ENCODE results near the gene OVCH2.

The OVCH2 gene

DNA sequence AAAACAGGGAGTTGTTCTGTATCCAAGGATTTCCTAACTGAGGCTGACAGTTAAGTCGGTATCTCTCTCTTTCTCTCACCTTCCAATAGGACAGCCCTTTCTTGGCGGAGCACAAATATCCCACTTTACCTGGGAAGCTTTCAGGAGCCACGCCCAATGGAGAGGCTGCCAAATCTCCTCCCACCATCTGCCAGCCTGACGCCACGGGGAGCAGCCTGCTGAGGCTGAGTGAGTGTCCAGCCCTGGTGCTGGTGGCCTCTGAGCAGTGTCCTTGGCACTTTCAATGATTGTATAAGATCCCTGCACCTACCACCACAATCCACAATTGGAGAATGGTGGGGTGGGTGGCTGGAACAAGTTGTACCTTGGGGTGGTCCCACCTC is 66.6 kb downstream of the OVCH2 start:
- H4K20me1 ChIP-seq (ENCODE audit: insufficient read depth, low read length): no peaks in the 10 kb centered on the region
- no peak overlapping the region for H2AFZ ChIP-seq (ENCODE audit: low read depth, low read length)
- H3K4me3 ChIP-seq (ENCODE audit: low read depth in 1 of 2, low read length in 2 of 2): no peak overlapping the region
- no peak for ATAC-seq (ENCODE audit: insufficient read depth, low read depth)
- H3K79me2 ChIP-seq (ENCODE audit: insufficient read depth, low read length): no peaks in the 10 kb centered on the region
- no peak for DNase-seq
- H3K4me1 ChIP-seq (ENCODE audit: insufficient read depth, low read length): no peaks in the 10 kb centered on the region
- H3K27me3 ChIP-seq (ENCODE audit: insufficient read depth, low read length, poor library complexity): peaks cover 40% of the 10 kb centered on the region
- no peak overlapping the region for H3K27ac ChIP-seq (ENCODE audit: low read length)
- TF ChIP-seq, protein P1, sequence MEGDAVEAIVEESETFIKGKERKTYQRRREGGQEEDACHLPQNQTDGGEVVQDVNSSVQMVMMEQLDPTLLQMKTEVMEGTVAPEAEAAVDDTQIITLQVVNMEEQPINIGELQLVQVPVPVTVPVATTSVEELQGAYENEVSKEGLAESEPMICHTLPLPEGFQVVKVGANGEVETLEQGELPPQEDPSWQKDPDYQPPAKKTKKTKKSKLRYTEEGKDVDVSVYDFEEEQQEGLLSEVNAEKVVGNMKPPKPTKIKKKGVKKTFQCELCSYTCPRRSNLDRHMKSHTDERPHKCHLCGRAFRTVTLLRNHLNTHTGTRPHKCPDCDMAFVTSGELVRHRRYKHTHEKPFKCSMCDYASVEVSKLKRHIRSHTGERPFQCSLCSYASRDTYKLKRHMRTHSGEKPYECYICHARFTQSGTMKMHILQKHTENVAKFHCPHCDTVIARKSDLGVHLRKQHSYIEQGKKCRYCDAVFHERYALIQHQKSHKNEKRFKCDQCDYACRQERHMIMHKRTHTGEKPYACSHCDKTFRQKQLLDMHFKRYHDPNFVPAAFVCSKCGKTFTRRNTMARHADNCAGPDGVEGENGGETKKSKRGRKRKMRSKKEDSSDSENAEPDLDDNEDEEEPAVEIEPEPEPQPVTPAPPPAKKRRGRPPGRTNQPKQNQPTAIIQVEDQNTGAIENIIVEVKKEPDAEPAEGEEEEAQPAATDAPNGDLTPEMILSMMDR (IDR thresholded peaks at IDR 0.05; ENCODE audit: borderline replicate concordance, extremely low read depth, low read length, poor library complexity, severe bottlenecking): no peak
- TF ChIP-seq EZH2 (IDR thresholded peaks at IDR 0.05; ENCODE audit: borderline replicate concordance, low read depth, low read length, severe bottlenecking): no peak
- no peaks in the 10 kb centered on the region for H3K9me3 ChIP-seq (ENCODE audit: insufficient read depth, low read length, severe bottlenecking)
- H3K4me2 ChIP-seq (ENCODE audit: insufficient read depth, low read length): no peak overlapping the region
- H3K9ac ChIP-seq (ENCODE audit: low read depth, low read length): no peak overlapping the region
- no peaks in the 10 kb centered on the region for H3K36me3 ChIP-seq (ENCODE audit: insufficient read depth, low read length)

Measured in DND-41 (cell line).